Stimulated activated naive CD8-positive, alpha-beta T cell treated with anti-CD3 and anti-CD28 coated beads, Interleukin-15, Interleukin-2, amounts not matched to agents 100 ng/mL and 50 ng/mL, for 24 hours (primary cell): Measurements from ENCODE around the gene FUCA2.
A peak's percentile ranks its signal among the peaks of the same experiment; 100 is the strongest.

Source experiments
- H3K27ac Mint-ChIP-seq: one replicate; pipeline ENCODE4 v1.8.0; 2021; ENCODE audit warnings: mild to moderate bottlenecking, mixed read lengths
- H3K27me3 Mint-ChIP-seq: one replicate; pipeline ENCODE4 v1.8.0; 2021; ENCODE audit warnings: mixed read lengths
- H3K36me3 Mint-ChIP-seq: one replicate; pipeline ENCODE4 v1.8.0; 2021; ENCODE audit warnings: low read depth, mixed read lengths
- H3K4me1 Mint-ChIP-seq: one replicate; pipeline ENCODE4 v1.8.0; 2021; ENCODE audit warnings: low read depth, mixed read lengths
- H3K4me3 Mint-ChIP-seq: one replicate; pipeline ENCODE4 v1.8.0; 2021; ENCODE audit warnings: mild to moderate bottlenecking, mixed read lengths
- H3K9me3 Mint-ChIP-seq: one replicate; pipeline ENCODE4 v1.8.0; 2021; ENCODE audit warnings: mixed read lengths

The FUCA2 gene, protein sequence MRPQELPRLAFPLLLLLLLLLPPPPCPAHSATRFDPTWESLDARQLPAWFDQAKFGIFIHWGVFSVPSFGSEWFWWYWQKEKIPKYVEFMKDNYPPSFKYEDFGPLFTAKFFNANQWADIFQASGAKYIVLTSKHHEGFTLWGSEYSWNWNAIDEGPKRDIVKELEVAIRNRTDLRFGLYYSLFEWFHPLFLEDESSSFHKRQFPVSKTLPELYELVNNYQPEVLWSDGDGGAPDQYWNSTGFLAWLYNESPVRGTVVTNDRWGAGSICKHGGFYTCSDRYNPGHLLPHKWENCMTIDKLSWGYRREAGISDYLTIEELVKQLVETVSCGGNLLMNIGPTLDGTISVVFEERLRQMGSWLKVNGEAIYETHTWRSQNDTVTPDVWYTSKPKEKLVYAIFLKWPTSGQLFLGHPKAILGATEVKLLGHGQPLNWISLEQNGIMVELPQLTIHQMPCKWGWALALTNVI

DNA sequence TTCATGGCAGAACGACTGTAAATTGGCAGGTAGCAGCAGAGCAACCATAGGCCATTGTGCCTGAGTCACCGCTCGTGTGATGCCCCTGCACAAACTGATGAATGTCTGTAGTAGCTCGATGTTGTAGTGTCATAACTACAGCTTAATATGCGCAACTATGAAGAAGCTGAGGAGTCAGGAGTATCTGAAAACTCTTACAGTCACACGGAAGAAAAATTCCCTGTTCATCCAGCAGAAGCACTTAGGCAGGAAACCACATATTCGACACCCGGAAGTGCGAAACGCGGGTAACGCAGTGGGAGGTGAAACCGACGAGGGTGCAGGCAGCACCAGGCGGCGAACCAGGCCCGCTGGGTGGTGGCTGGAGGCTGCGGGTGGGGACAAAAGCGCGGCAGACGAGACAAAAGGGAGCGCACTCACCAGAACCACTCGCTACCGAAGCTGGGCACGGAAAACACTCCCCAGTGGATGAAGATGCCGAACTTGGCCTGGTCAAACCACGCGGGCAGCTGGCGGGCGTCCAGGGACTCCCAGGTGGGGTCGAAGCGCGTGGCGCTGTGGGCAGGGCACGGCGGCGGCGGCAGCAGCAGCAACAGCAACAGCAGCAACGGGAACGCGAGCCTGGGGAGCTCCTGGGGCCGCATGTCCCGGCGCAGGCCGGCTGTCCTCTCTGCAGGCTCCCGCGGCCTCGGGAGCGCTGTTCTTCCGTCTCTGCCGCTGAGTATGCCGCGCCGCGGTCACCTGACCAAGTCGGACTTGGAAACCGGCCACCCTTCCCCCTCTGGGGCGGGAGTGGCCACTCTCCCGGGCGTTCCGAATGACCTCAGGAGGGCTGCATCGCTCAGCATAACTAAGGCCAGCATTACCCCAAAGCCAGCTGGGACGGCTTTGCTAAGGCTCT lies at the start of gene FUCA2:
Gene FUCA2, minus strand, starts transcription at position 730 of the 901 bp plus-strand sequence. Its CDS starts 86 bp downstream, at position 644.
- H3K4me3 Mint-ChIP-seq, result peak within 1 kb of the TSS; percentile 82
- H3K9me3 Mint-ChIP-seq, result no peaks in the 10 kb centered on the region
- peak within 1 kb of the TSS; percentile 91 for H3K27ac Mint-ChIP-seq
- peaks cover 20% of the 10 kb centered on the region for H3K4me1 Mint-ChIP-seq
- no peaks in the 10 kb centered on the region for H3K27me3 Mint-ChIP-seq
- peaks cover 12% of the 10 kb centered on the region for H3K36me3 Mint-ChIP-seq

DNA sequence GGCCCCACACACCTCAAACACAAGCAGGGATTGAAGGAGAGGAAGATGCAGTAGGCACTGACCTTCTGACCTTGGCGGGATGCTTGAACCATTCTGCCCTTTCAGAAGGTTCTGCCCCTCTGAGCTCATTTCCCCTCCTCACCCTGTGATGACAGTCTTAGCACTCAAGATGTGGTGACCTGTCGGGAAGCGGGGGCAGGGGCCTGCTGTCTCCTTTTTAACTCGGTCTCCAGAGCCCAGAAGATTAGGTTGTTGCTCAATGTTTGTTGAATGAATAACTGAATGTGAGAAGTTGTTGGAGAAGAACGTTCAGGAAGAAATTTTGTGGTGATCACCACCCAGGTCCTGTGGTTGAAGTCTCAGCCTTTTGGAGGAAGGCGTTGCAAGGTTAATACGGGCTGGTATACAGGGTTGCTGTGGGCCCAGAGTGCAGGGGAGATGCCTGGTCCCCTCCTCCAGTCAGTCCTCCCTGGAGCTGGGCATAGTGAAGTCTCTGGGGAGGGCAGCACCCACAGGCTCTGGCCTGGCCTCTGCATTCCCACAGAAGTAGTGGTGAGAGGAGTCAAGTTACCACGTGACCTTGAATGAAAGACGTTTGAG lies 49.7 kb upstream of the FUCA2 start:
- Mint-ChIP-seq H3K36me3 (no peaks in the 10 kb centered on the region), H3K9me3 (no peaks in the 10 kb centered on the region), H3K4me1 (peaks cover 21% of the 10 kb centered on the region), H3K27me3 (no peaks in the 10 kb centered on the region), H3K27ac (peak overlapping the region; percentile 39), H3K4me3 (no peak overlapping the region)

DNA sequence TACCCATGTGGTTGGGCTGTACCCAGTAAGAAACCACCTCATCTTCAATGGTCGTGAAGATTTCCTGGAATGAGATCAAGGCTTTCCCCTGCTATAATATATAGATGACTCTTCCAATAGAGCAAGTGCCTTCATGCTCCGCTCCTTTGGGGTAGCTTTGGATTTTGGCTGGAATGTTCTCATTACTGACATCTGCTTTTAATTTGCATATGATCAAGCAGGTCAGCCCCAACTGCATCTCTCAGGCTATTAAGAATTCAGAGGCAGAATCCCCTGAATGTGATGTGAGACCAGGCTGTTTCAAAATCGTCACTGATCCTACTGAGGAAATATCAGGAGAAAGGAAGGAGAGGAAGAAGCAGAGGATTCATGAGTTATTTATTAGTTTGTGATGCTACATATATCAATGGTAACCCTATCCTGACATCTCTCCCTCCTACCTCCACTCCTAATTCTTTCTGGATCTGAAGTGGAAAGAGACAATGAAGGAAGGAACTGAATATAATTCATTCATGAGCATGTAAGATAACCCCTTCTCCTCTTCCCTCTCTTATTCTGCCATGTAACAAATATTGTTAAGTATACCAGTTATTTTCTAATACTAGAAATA lies 47.6 kb upstream of the FUCA2 start:
- Mint-ChIP-seq H3K27me3 (no peaks in the 10 kb centered on the region), H3K4me1 (peaks cover 42% of the 10 kb centered on the region), H3K9me3 (no peaks in the 10 kb centered on the region)

DNA sequence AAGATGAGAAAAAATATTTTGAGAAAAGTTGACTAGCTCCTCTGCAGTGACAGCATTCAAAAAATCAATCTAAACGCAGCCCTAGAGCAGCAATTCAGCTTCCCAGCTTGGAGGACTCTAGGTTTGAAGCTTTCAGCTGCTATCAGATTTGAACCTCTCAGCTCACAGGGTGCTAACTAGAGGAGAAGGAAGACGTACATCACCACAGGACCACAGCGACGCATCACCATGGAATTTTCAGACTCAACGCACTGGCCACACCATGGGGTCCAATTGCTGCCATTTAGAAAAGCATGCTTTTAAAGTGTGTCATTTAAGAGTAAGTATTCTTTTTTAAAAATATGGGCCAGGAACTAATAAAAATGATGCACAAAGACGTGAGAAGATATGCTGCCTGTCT lies 45.0 kb upstream of the FUCA2 start:
- Mint-ChIP-seq H3K4me3 (no peak overlapping the region), H3K36me3 (no peaks in the 10 kb centered on the region), H3K4me1 (peaks cover 62% of the 10 kb centered on the region), H3K27me3 (no peaks in the 10 kb centered on the region), H3K27ac (peak overlapping the region; percentile 9), H3K9me3 (no peaks in the 10 kb centered on the region)

More for the DNA sequence above, 47.6 kb upstream of the FUCA2 start:
- H3K4me3 Mint-ChIP-seq, result no peak overlapping the region
- H3K27ac Mint-ChIP-seq, result no peak overlapping the region
- no peaks in the 10 kb centered on the region for H3K36me3 Mint-ChIP-seq

DNA sequence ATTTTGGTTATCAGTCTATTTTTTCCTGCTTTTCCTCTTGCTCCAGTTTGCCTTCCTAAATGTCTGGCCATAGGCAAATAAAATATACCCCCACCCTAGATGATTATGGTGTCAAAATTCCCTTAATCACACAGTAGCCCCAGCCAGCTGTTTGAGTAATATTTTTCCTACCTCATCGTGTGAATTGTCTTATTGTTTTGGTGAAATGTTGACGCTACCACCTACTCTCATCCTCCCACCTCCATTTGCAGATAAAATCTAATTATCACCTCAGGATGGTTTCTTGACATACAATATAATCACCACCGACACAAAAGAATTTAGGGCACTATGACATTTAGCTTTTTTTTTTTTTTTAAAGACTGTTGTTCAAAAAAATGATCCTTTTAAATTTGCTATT lies 44.1 kb upstream of the FUCA2 start:
- H3K27ac Mint-ChIP-seq, result peak overlapping the region; percentile 89
- H3K36me3 Mint-ChIP-seq, result no peaks in the 10 kb centered on the region
- peaks cover 57% of the 10 kb centered on the region for H3K4me1 Mint-ChIP-seq
- no peaks in the 10 kb centered on the region for H3K9me3 Mint-ChIP-seq
- peak overlapping the region; percentile 74 for H3K4me3 Mint-ChIP-seq
- H3K27me3 Mint-ChIP-seq, result no peaks in the 10 kb centered on the region

DNA sequence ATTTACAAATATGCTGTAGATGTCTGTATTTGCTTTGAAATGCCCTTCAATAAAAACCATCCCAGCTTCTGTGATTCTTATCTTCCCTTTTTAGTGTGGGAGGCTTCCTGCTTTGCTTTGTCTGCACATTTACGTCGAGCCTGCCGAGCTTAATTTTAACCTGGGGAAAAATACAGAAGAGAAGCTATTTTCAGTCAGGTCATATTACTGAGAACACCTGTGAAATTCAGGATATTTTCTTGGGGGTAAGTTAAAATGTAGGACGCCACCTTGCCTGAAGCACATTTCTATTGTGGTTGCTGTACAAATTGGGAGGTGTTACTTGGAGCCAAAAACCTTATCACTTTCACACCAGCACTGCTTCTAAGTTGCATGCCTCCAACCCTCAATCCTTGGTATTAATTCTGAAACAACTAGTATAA lies 43.6 kb upstream of the FUCA2 start:
- Mint-ChIP-seq H3K9me3 (no peaks in the 10 kb centered on the region), H3K27ac (peak overlapping the region; percentile 89), H3K4me1 (peaks cover 55% of the 10 kb centered on the region), H3K4me3 (peak overlapping the region; percentile 74), H3K36me3 (no peaks in the 10 kb centered on the region), H3K27me3 (no peaks in the 10 kb centered on the region)

DNA sequence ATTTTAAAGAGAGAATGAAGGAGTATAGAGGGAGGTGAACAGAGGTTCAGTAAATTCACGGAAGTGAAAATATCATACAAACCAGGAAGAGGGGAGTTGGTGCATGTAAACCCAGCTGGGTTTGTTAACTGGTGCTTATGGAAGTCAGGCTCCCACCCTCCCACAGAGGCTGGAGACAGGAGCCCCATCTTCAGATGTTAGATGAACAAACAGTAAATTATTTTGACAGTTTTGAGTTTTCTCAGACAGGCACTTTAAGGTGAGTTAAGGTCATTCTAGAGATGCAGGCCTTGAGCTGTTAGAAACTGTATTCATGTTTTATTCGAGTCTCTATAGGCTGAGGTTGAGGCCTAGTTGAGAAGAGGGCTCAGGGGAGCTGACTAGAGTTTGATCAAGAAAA lies 41.8 kb upstream of the FUCA2 start:
- H3K27ac Mint-ChIP-seq, result no peak overlapping the region
- no peaks in the 10 kb centered on the region for H3K27me3 Mint-ChIP-seq
- peaks cover 62% of the 10 kb centered on the region for H3K4me1 Mint-ChIP-seq
- no peaks in the 10 kb centered on the region for H3K36me3 Mint-ChIP-seq
- no peak overlapping the region for H3K4me3 Mint-ChIP-seq
- H3K9me3 Mint-ChIP-seq, result no peaks in the 10 kb centered on the region

DNA sequence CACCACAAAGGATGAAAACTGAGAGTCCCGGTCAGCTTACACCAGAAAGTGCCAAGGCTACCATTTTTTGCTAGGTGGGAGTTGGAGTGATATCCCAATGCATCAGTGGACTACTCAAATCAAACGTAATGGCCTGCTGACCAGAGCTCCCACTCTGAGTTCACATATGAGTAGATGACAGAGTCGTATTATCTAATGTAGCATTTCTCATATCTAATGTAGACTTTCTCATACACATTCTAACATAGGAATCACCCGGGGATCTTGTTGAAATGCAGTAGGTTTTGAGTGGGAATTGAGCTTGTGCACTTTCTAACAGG lies 38.4 kb upstream of the FUCA2 start:
- no peak overlapping the region for H3K4me3 Mint-ChIP-seq
- no peaks in the 10 kb centered on the region for H3K9me3 Mint-ChIP-seq
- no peaks in the 10 kb centered on the region for H3K27me3 Mint-ChIP-seq
- peaks cover 53% of the 10 kb centered on the region for H3K4me1 Mint-ChIP-seq
- H3K27ac Mint-ChIP-seq, result no peak overlapping the region
- no peaks in the 10 kb centered on the region for H3K36me3 Mint-ChIP-seq

DNA sequence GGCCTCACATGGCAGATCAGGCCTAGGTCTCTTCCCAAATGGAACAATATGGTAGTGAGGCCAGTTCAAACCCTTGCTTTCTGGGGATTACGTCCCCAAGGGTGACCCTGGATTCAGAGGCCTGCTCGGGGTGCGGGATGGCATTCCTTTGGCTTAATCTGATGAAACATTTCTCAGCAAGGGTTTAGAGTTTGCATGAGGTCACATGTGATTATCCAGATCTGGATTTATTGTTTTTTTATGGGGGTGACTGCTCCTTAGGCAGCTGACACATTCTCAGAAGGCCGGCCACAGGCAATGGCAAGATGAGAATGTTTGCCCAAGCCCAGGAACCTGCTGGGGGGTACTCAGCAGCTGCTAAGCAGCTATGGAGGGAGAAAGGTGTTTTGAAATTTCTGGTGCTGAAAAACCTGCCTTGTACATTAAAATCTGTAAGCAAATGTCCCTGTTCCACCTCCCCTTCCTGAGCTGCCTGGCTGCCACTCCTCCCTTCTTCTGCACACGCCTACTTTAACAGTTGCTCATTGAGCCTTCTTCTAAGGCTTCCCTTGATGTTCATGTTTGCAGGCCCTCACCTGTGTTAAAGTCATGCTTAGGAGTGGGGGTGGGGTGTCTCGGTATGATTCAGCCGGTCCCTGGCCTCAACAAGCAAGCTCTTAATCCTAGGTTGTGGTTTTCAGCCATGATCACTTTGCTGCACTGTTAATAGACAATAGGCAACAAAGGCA lies 37.9 kb upstream of the FUCA2 start:
- Mint-ChIP-seq H3K4me3 (no peak overlapping the region), H3K9me3 (no peaks in the 10 kb centered on the region), H3K4me1 (peaks cover 53% of the 10 kb centered on the region), H3K27me3 (no peaks in the 10 kb centered on the region), H3K27ac (no peak overlapping the region), H3K36me3 (no peaks in the 10 kb centered on the region)

DNA sequence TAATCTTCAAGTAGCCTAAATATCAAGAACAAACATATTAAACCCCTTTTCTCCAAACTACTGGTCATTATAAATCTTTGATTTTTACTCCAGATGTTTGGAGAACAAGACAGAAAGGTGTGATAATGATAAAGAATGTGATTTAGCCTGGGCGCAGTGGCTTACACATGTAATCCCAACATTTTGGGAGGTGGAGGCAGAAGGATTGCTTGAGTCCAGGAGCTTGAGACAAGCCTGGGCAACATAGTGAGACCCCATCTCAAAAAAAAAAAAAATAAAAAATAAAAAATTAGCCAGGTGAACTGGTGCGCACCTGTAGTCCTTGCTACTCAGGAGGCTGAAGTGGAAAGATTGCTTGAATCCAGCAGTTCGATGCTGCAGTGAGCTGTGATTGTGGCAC lies 35.1 kb upstream of the FUCA2 start:
- no peaks in the 10 kb centered on the region for H3K27me3 Mint-ChIP-seq
- H3K27ac Mint-ChIP-seq, result no peak overlapping the region
- H3K9me3 Mint-ChIP-seq, result no peaks in the 10 kb centered on the region
- peaks cover 48% of the 10 kb centered on the region for H3K4me1 Mint-ChIP-seq
- H3K36me3 Mint-ChIP-seq, result no peaks in the 10 kb centered on the region
- H3K4me3 Mint-ChIP-seq, result no peak overlapping the region

DNA sequence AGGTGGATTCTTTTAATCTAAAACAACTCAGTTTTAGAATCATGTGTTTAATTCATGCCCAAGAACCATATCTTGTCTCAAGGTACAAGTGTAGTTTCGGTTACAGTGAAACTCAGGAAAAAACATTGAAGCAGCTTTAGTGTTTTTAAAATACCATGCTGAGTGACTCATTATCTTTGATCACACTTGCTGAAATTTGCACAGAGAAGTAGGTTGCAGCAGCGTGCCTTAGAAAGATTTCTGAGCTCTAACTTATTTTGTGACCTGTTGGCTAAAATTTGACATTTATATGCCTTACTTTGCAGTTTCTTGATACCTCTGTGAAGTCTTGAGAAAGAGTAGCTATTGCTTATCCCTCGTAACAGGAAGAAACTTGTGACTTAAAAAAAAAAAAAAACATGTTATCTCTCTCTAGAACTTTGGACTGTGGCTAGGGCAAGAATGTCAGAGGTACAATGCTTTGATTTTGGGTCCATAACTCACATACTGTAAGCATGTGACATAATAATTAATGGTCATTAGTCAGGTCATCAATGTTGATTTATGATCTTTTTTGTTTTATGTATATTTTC lies 34.5 kb upstream of the FUCA2 start:
- H3K4me3 Mint-ChIP-seq, result peak overlapping the region; percentile 28

DNA sequence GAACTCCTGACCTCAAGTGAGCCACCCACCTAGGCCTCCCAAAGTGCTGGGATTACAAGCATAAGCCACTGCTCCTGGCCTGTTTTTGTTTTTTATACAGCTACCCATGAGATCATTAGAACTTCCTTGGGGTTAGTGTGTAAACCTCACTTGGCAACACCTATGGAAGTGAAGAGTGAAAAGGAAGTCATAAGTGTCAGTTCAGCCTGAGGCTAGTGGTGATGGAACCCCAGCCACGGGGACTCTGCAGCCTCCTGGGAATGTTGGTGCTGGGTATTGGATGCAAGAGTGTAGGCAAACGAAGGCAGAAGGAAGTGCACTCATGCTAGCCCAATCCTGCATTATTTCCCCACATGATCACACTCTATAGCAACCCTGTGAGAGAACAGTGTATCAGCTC lies 33.6 kb upstream of the FUCA2 start:
- Mint-ChIP-seq H3K36me3 (no peaks in the 10 kb centered on the region), H3K9me3 (no peaks in the 10 kb centered on the region), H3K4me1 (peaks cover 47% of the 10 kb centered on the region), H3K27ac (peak overlapping the region; percentile 71), H3K4me3 (no peak overlapping the region), H3K27me3 (no peaks in the 10 kb centered on the region)

More for the DNA sequence above, 34.5 kb upstream of the FUCA2 start:
- Mint-ChIP-seq H3K9me3 (no peaks in the 10 kb centered on the region), H3K27ac (peak overlapping the region; percentile 71), H3K4me1 (peaks cover 45% of the 10 kb centered on the region), H3K27me3 (no peaks in the 10 kb centered on the region), H3K36me3 (no peaks in the 10 kb centered on the region)

DNA sequence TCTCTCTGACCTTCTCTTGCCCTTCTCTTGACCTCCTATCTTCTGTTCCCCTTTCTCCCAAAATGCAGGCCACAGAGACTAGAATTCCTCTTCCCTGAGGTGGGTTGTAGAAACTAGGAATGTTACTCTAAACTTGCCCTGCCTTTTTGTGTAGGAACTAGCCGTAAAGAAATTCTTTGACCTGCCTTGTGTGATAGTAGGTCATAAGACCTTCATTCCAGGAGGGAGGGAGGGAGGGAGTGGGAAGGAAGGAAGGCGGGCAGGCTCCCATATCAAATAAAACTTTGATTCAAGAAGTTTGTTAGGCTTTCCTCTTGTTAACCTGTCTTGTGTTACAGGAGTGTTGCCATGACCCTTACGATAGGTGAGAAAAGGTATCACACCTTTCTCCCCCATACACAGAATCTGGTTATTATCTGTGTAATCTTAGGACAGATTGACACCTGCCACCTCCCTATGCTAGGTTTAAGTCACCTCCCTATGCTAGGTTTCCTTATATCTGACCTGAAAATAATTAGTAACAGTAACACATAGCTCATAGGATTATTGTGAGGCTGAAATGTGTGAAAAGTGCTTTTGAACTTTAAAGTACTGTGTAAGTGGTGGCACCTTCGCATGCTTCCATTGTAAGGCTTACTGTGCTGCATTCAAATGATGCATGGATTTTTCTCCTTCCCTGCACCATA lies 32.6 kb upstream of the FUCA2 start:
- no peaks in the 10 kb centered on the region for H3K9me3 Mint-ChIP-seq
- H3K36me3 Mint-ChIP-seq, result no peaks in the 10 kb centered on the region
- H3K27ac Mint-ChIP-seq, result no peak overlapping the region
- no peak overlapping the region for H3K4me3 Mint-ChIP-seq
- H3K4me1 Mint-ChIP-seq, result peaks cover 45% of the 10 kb centered on the region
- H3K27me3 Mint-ChIP-seq, result no peaks in the 10 kb centered on the region
